C1 segment of cervical spinal cord (tissue), 14 donors: ENCODE data around the gene PGAM1.
"Not testable (repeated sequence)": the region's sequence is repeated elsewhere in the genome, so short reads cannot be mapped to it uniquely, and the experiment has no call there.

Experiments
- DNase-seq, 14 donors: peaks; one replicate each; lab custom pipeline; 2025; lab: John Stamatoyannopoulos, UW

PGAM1 gene

DNA sequence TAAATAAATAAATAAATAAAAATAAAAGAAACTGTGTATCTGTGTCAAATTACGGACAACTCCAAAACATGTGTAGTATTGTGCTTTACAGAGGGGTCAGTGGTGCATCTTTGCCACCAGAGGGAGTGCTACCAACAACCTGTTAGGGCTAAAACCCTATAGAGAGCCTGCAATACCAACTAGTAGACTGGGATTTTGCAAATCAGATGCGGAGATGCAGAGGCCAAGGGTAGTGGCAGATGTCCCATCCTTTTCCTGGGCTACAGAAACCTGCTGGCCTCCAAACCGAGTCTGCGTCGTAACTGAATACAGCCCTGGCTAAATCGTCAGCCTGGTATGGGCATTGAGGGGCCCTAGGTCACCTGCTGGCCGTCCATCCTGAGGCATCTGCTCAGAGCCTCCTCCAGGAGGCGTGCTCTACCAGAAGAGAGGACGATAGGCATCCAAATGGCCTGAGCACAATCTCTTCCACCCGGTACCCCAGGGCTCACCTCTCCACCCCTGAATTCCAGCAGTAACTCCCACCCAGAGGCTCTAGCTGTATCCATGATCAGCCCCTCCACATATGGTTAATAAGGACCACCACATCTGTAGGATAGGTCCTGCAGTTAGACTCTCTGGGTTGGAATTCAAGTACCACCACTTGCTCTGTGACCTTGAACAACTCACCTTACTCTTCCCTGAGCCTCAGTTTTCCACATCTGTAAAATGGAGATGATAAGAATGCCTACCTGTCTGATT, 18.6 kb upstream of the PGAM1 start:
- DNase-seq: peak in 9 of 14 donors; percentile 14 to 58 (median 29)

DNA sequence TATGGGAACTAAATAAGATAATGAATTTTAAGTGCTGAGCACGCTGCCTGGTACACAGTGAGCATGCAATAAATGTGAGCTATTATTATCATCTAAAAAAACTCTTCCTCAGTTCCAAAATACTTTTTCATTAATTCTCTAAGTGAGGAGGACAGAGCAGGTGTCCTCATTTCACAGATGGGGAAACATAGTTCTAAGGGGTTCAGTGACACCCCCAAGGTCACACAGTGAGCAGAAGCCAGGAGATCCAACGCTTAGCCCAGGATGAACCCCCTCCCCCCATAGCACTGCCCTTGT, 18.1 kb upstream of the PGAM1 start:
- no peak for DNase-seq

- no peak for DNase-seq
Measured at GRCh38 chr10:97408496-97408992, 17.4 kb upstream of the PGAM1 start.

DNA sequence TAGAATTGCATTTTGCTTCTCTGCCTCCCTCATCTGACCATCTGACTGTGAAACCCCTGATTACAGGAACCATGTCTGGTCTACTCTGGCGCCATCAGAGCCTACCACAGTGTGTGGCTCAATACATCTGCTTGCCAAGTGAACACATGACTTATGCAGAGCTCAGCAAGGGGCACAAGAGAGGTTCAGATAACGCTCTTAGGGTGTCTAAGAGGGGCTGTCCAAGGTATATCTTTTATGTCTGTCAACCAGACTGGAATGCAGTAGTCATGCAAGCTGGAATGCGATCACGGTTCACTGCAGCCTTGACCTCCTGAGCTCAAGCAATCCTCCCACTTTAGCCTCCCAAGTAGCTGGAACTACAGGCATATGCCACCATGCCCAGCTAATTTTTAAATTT, 14.6 kb upstream of the PGAM1 start:
- no peak for DNase-seq

GRCh38 chr10:97412891-97413304, 13.1 kb upstream of the PGAM1 start:
- no peak for DNase-seq

DNA sequence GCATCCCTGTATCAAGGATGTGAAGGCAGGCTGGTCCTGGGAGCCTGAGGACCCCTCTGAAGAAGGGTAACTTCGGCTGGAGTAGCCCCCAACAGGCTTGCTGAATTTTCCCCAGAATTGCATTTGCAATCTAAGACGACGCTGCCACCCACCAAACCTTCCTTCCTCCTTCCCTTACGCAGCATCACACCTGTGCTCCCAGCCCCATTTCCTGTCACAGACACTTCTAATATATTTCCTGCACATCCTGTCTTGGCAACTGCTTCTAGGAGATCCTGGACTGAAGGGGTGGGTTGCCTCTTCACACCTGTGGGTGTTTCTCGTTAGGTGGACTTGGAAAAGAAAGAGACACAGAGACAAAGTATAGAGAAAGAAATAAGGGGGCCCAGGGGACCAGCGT, 9.4 kb upstream of the PGAM1 start:
- DNase-seq: no peak

GRCh38 chr10:97423757-97424098, 2.3 kb upstream of the PGAM1 start:
- not testable (repeated sequence) for DNase-seq

GRCh38 chr10:97426776-97427570, 982 bp downstream of the PGAM1 start:
- DNase-seq: no peak

- no peak for DNase-seq
Measured at GRCh38 chr10:97427571-97428179, 1.7 kb downstream of the PGAM1 start.

DNA sequence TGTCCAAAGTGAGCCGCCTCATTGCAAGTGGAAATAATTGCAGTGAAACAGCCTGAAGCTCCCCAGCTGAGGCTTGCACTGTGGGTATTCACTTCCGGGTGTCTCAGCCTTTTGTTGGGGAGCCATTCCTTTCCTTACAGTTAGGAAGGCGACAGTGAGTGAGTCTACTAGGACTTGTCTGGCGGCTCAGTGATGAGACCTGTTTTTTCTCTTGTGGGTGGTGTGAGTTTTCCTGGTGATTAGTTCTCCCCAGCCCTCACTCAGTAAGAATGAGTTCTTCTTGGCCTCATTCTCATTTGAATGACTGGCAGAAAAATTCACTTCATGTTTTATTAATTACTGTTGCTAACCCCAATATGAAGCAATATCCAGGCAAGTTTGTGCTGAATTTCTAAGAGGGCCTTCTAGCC, 2.6 kb downstream of the PGAM1 start:
- DNase-seq: no peak

DNA sequence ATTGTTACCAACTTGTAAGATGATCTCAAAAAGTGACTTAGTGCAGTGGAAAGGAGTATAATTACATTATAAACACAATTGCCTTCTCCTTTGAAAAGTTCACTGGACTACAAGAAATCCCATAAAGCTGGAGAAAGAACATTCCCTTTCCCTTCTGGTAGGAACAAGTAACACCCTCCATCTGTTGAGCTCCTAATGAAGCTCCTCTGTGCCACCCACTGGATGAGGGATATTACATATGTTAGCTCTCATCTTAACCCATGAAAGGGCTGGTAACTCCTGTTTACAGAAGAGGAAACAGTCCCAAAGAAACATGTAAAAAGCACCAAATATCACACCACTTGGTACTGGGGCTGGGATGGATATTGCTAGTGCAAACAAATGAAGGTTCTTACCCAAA, 8.1 kb downstream of the PGAM1 start:
- no peak for DNase-seq

DNA sequence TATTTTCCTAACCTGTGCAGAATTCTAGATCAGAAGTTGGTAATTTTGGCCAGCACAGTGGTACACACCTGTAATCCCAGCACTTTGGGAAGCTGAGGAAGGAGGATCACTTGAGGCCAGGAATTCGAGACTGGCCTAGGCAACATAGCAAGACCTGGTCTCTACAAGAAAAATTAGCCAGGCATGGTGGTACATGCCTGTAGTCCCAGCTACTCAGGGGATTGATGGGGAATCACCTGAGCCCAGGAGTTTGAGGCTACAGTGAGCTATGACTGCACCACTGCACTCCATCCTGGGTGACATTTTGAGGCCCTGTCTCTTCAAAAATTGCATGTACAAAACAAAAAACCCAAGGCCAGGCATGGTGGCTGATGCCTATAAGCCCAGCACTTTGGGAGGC, 8.6 kb downstream of the PGAM1 start:
- no peak for DNase-seq

DNA sequence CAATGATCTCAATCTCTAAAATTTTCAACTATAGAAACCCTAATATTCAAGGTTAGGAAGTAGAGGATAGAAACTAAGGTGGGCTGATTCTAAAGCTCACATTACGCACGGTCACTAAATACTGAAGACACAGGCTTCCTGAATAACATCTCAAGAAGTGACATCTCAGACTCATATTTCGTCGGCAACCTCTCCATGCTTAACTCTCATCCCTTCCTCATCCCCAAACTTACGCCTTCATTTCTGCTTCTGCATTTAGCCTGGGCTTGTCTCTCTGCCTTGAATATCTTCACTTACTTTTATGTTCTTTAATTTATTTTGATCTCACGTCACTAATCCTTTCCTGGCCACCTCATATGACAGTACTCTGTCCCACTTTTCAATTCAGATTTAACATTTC, 9.2 kb downstream of the PGAM1 start:
- DNase-seq: no peak

GRCh38 chr10:97442277-97442676, 16.3 kb downstream of the PGAM1 start:
- no peak for DNase-seq

DNA sequence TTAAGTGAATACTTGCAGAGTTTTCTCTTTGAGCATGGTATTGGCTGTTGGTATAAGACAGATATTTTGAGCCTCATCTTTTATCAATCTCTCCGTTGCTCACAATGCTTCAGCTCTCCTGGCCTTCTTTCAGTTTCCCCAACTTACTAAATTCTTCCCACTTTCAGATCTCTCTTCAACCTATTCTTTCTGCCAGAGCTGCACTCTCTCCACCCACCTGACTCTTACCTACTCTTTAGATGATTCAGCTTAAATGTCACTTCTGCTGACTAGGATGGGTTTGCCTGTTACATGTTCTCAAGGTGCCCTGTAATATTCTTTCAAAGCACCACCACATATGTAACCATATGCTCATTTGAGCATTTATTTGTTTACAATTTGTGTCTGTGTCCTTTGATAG, 18.2 kb downstream of the PGAM1 start:
- DNase-seq: no peak

GRCh38 chr10:97445357-97445721, 19.3 kb downstream of the PGAM1 start:
- DNase-seq: no peak

DNA sequence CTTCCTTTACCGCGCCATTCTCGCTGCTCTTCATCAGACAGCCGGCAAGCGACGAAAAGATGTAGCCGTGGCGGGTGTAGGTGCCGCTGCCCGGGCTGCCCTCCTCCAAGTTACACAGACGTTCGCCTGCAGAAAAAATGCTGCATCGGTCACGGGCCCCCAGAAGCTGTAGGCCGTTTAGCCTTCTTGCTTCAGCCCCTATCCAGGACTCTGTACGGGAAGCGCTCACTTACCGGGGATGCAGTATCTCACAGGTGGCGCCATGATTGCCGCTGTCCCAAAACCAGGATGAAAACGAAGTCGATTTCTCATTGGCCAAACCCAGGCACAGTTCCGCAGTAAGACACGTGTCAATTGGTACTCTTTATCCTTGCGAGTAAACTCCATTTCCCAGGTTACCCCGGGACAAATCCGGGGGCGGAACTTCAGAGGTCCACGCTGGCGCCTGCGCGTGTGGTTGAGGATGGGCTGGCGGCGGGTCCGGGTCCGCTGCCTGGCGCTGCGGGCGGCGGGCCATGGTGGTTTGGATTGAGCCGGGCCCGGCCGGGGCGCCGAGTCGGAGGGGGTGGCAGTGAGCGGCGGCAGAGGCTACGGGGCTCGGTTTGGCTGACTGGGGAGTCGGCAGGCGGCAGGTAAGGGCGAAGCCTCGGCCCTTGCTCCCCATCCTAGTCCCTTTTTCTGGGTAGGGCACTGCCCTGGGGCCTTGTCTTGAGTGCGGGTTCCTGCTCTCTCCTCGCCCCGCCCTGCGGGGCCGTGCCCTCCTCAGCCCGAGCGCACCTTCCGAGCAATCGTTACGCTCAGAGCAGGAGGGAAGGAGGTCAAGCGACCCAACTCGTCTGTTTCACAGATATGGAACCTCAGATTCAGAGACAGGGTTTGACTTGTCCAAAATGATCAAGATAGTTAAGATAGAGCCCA, 20.0 kb downstream of the PGAM1 start, which contains the start of the genes EXOSC1 and ZDHHC16:
Gene EXOSC1 (minus strand): TSS at position 285 of the 918 bp plus-strand sequence. CDS start 21 bp downstream, at position 264.
Gene ZDHHC16 (plus strand): TSS at position 454 of the 918 bp plus-strand sequence. CDS start 5,501 bp downstream, outside the sequence.
- peak; percentile 40 to 97 (median 90) for DNase-seq

DNA sequence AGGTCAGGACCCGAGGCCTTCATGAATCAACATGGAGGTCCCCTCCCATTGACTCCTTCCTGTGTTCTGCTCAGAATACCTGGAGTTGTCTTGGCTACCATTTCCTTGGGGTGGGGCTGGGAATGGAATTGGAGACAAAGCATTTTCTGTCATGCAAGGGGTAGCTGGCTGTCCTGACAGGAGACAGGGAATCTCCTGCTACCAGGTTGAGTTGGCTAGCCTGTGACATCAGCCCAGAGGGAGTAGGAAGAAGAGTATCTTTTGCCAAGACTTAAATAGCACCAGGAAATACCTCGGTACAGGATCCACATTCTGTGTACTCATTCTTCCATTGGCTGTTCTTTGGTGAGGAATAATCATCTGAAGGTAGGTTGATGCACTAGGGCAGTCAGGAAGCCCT, 24.8 kb downstream of the PGAM1 start:
- DNase-seq: no peak

GRCh38 chr10:97451605-97452004, 25.6 kb downstream of the PGAM1 start:
- DNase-seq: no peak

DNA sequence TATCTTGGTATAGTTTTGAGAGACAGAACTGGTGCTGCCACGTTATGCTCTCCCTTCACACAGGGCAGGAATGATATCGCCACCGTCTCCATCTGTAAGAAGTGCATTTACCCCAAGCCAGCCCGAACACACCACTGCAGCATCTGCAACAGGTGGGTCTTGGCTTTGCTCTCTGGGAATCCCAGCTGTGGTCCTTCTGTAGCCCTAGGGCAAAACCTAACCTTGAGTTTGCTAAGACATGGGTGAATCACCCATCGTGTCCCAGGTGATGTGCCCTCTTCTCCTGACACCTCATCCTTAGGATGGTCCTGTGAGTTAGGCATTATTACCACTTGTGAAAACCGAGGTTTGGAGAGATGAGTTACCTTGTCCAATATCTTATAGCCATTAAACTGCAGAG, 26.4 kb downstream of the PGAM1 start:
- DNase-seq: no peak

- no peak for DNase-seq
Measured at GRCh38 chr10:97454330-97455036, 28.5 kb downstream of the PGAM1 start.
